GM13976 (cell line): Measurements from ENCODE around the gene MLPH.

Source experiments
- DNase-seq: peaks from one replicate; pipeline ENCODE4 v3.0.0; 2012; ENCODE audit warnings: low spot score
- CTCF ChIP-seq: IDR thresholded peaks from 2 replicates; pipeline ENCODE4 v1.5.1; 2012; ENCODE audit warnings: borderline replicate concordance, mild to moderate bottlenecking; ENCODE audit not compliant: insufficient read depth; ENCODE audit errors: extremely low read depth, missing control alignments, control extremely low read depth
- in situ Hi-C: fragments of 300-500 bp; cut with MboI; formaldehyde crosslinking; loops from one replicate; pipeline ENCODE4 v1.12.0; 2022; ENCODE audit warnings: low sequenced_read_pairs, mixed read lengths, inconsistent platforms; ENCODE audit not compliant: unreplicated experiment

MLPH gene

GRCh38 chr2:237515166-237515565, 28.1 kb downstream of the MLPH start:
- DNase-seq = no peak
- in situ Hi-C loops = no loop called here
- no peak for TF ChIP-seq CTCF

- in situ Hi-C loops = no loop called here
- no peak for TF ChIP-seq CTCF
- DNase-seq = no peak
Observed at GRCh38 chr2:237515621-237516275, 28.7 kb downstream of the MLPH start.

GRCh38 chr2:237517163-237517562, 30.1 kb downstream of the MLPH start:
- in situ Hi-C loops = no loop called here
- no peak for TF ChIP-seq CTCF
- DNase-seq = no peak

GRCh38 chr2:237517990-237518389, 30.9 kb downstream of the MLPH start:
- no peak for TF ChIP-seq CTCF
- in situ Hi-C loops = no loop called here
- no peak for DNase-seq

- in situ Hi-C loops = no loop called here
- no peak for DNase-seq
- TF ChIP-seq CTCF = no peak
Observed at GRCh38 chr2:237519506-237520245, 32.6 kb downstream of the MLPH start.

- no peak for TF ChIP-seq CTCF
- DNase-seq = no peak
- in situ Hi-C loops = no loop called here
Observed at GRCh38 chr2:237520290-237520689, 33.2 kb downstream of the MLPH start.
